Spleen (tissue), 7 donors: ENCODE data around the gene LIMD2.

ENCODE experiments used
- POLR2AphosphoS5 ChIP-seq, 3 donors: sonication (generic); formaldehyde crosslinking; IDR thresholded peaks; one replicate each; pipeline ENCODE4 v1.5.1; 2017; ENCODE audit warnings: antibody characterized with exemption in 3 of 3
- TF ChIP-seq, protein P1 (sequence below), 11 experiments: fragments of 200-600 bp in 7 of 11; fragments of 450-650 bp in 4 of 11; sonication (generic) in 4 of 11; IDR thresholded peaks in 8 of 11; conservative IDR thresholded peaks in 3 of 11; 1 replicate in 7 of 11; 2 replicates in 4 of 11; pipeline versions ENCODE4 v1.4.0 to v1.8.0; 2016 to 2021; ENCODE audit warnings: antibody characterized with exemption in 11 of 11, inconsistent platforms in 4 of 11, mild to moderate bottlenecking in 1 of 11
- donor health status: DM: no; HTN: no; CAD: no; lungs with moderate emphysema.
- donor health status: DM: no; HTN: no; CAD: no.
- donor health status: DM: no; HTN: no; CAD: no.

DNA sequence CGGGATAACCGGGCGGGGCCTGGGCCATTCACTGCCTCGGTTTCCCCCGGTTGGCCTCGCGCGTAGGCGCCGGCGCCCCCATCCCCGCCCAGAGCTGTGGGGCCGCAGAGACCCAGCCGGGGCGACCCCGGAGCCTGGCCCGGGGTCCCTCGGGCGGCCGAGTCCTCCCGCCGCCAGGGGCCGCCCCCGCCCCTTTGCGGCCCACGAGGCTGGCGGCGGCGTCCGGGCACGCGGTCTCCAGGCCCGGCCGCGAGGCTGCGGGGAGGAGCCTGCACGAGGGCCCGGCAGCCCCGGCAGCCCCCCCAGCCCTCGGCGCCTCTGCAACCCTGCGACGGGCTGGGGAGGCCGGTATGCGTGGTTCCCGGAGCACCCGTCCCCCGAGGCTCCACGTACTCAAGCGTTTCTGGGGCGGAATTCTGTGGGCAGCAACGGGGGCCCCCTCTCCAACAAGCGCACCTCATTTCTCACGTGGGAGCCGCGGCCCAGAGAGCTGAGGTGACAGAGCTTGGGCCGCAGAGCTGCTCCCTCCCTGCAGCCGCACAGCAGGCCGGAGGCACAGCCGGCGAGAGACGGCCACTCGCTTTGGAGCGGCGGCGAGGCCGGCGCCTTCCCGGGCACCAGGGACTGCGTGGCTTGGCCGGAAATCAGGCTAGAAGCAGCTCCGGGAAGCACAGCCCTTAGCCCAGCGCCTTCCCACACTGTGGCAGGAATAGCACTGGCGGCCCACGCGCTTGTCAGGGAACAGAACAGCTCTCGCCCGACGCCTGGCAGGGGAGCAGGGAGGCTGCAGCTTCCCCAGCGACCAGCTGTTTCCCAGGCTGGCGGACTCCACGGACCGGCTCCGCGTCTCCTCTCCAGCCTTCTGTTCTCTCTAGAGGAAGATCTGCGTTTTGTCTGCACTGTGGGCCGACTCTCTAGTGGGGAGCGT is 867 bp upstream of the LIMD2 start:
- TF ChIP-seq, protein P1, sequence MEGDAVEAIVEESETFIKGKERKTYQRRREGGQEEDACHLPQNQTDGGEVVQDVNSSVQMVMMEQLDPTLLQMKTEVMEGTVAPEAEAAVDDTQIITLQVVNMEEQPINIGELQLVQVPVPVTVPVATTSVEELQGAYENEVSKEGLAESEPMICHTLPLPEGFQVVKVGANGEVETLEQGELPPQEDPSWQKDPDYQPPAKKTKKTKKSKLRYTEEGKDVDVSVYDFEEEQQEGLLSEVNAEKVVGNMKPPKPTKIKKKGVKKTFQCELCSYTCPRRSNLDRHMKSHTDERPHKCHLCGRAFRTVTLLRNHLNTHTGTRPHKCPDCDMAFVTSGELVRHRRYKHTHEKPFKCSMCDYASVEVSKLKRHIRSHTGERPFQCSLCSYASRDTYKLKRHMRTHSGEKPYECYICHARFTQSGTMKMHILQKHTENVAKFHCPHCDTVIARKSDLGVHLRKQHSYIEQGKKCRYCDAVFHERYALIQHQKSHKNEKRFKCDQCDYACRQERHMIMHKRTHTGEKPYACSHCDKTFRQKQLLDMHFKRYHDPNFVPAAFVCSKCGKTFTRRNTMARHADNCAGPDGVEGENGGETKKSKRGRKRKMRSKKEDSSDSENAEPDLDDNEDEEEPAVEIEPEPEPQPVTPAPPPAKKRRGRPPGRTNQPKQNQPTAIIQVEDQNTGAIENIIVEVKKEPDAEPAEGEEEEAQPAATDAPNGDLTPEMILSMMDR (IDR thresholded peaks at IDR 0.05 in 8 of 11, conservative IDR thresholded peaks at IDR 0.05 in 3 of 11): peak in 6 of 11 experiments; percentile 15 to 56 (median 36)
- peak; percentile 53 to 83 (median 76) for TF ChIP-seq POLR2AphosphoS5 (IDR thresholded peaks at IDR 0.05)
